Measurements from ENCODE around the gene PAK5.

Gene PAK5

DNA sequence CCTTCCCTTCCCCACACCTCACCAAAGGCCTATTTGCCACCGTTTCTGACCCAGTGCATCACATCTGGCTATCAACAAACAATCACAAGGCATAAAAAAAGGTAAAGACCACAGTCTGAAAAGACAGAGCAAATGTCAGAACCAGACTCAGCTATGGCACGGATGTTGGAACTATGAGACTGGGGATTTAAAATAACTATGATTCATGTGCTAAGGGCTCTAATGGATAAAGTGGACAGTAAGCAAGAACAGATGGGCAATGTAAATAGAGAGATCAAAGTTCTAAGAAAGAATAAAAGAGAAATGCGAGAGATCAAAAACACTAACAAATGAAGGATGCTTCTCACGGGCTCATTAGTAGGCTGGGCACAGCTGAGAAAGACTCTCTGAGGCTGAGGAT, 225.0 kb downstream of the PAK5 start:
- DNase-seq = no peak

DNA sequence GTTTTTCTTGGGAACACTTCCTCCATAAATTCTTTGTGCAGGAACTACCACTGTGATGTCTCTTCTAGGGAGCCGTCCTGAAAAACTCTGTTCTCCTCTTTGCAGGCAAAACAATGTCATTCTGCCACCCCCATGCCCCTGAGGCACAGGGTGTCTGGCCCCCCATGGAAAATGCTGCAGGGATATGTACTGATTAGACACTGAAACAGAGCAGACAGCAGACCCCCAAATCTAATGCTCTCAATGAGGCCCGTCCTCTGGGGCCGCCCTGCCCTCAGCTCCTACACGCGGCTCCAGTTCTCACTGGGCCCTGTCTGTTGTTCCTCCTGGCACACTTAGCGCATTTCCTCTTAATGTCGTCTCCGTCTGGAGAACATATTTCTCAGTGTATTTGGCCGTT, 227.0 kb downstream of the PAK5 start:
- DNase-seq = no peak

DNA sequence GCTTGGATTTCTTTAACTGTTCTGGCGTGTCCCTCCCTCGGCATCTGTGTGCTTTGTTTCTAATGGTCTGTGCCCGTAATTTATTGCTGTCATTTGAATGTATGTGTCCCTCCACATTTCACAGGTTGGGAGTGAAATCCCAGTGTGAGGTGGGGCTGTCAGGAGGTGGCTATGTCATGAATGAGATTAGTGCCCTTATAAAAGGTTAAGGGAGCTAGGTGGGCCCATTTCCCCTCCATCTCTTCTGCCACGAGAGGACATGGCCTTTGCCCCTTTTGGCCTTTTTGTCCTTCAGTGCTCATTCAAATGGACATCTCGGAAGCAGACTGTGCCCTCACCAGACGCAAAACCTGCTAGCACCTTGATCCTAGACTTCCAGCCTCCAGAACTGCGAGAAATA, 228.2 kb downstream of the PAK5 start:
- DNase-seq = no peak

DNA sequence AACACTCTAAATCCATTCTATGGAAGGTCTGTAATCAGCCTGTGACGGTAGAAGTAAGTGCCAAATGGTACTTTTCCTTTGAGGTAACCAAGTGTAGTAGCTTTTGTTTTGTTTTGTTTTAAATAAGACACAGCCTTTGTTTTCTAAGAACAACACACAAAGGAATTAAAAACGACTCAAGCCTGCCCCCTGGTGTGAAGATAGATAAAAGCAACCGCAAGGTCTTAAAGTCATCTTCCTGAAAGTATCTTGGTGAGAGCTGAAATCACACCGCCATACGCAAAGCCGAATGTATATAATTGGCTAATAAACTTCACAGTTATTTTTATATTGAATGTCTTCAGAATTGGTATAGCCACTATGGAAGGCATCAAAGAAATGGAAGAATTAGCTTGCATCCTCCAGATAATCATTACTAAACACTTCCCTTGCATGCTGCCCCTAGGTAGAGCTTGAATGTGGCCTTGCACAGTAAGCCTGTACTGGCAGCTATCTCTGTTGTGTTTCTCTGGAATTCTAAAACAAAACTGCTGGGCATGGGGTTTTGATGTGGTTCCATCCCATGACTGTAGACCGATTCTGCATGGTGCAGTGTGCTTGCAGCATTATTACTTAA, 228.9 kb downstream of the PAK5 start:
- DNase-seq = peak; percentile 8

DNA sequence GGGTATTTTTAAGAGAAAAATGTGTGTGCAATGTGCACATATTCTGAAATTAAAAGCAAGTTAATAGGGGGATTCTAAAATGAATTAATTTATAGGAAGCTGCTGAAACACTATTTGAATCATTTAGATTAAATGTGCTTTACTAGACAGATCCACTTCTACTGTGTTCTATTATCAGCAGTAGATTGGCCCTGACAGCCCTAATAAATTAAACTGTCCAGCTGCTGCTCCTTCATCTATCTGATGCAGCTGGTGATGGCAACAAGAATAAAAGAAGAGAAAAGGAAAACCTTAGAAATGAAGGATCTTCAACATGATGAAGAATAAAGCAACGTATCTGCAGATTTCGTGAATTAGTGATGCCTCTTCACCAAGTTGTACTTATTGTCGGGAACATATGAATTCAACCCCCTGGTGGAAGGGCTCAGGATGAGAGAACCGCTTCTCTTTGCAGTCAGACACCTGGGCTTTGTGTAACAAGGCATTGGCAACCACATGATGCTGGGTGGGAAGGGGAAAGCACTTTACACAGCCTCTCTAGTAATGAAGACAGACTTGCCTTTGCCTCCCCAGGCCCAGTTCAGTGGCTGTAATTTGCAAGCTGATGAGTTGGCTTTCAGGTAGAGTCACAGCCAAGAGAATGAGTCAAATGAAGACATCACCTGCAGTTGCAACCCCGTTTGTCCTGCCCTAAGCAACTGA, 230.1 kb downstream of the PAK5 start:
- no peak for DNase-seq

DNA sequence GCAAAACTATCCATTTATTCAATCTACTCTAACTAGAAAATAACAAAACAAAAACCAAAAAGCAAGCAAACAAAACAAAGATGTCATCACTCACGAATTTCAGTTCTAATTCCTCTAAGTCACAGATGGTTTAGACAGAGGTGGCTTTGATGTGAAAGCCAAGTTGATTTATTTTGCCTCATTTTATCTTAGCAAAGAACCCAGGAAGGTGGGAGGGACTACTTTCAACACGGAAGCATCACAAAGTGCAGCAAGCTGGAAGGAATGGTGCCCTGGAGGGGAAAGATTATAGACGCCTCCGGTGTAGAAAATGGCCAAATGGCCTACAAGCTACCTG, 236.1 kb downstream of the PAK5 start:
- no peak for DNase-seq

DNA sequence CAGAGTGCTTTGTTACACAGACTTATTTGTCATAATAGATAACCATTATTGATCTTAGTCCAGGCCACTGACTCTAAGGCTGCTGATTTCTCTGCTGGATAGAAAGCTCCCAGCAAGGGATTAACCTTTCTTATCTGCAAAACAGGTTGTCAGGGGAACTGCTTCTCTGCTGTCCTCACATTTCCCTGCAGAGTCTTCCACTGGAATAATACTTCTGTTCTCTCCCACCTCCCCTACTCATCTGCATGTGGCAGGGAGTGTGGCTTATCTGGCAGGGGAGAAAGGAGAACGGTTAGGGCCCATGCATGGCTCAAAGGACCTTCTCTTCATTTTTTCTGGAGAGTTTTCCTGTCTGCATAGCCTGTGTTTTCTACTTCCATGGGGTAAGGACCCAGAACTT, 238.3 kb downstream of the PAK5 start:
- DNase-seq = no peak

DNA sequence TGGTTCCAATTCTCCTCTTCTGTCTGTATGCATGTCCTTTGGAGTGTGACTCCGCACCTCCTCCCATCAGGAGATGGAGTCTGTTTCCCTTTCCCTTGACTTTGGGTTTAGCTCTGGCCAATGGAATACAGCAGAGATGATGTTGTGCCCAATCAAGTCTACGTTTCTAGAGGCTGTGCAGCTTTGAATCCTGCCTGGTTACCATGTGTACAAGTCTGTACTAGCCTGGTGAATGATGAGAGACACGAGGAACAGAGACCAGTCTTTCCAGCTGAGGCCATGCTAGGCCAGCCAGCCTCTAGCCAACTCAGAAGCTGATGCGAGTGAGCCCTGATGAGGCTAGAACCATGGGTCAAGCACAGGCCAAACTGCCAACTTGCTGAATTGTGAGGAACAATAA, 241.3 kb downstream of the PAK5 start:
- DNase-seq = no peak

DNA sequence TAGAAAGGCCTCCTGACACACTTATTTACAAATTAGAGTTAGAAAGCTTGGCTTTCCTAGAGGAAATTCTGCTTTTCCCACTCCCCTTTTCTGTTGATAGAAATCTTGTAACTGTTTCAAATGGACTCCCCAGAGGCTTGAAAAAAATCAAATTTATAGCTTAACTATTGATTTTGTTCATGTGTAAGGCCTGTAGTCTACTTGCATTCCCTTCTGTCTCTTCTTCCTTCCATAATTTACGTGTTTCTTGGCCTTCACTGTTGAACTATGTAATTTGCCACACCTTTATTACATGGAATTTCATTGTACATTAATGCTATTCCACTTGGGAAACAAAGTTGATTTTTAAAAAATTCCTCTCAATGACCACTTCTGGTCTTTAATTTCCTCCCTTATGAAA, 243.1 kb downstream of the PAK5 start:
- DNase-seq = no peak

DNA sequence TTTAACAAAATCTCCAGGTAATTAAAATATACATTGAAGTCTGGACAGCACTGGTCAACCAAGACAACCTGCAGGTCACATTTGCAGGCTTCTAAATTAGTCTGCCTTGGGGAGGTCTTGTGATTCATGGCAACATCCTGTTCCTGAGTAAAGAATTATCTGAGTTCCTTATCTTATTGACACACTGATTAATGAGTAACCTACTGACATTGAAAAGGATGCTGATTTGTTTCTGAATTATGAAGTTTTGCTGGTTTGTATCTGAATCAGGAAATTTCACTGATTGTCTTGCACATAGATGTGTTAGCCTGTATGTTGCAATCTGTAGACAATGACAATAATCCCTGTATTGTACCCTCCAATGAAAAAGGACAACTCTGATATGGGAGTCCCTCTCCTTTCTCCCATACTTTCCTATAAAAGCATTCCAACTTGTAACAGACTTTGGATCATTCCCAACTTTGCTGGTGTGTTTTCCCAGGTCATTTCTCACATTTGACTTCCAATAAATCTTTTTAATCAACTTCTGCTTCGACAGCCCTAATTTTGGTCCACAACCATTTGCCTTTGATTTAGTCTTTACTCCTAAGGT, 244.5 kb downstream of the PAK5 start:
- DNase-seq = no peak

DNA sequence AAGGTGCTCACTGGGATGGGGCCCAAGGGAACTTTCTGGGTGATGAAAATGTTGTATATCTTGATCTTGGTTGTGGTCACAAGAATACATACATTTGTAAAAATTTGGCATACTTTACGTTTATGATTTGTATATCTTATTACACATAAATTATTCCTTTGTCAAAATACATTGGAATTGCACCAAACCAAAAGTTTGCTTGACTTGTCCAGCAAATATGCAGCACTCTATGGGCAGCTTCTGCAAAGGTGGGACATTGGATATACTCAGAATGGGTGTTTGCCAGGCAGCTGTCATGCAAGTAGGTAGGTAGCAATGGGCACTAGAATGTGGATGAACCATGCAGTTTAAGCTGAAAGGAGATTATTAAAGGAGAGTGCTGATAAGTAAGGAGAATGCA, 246.5 kb downstream of the PAK5 start:
- no peak for DNase-seq

DNA sequence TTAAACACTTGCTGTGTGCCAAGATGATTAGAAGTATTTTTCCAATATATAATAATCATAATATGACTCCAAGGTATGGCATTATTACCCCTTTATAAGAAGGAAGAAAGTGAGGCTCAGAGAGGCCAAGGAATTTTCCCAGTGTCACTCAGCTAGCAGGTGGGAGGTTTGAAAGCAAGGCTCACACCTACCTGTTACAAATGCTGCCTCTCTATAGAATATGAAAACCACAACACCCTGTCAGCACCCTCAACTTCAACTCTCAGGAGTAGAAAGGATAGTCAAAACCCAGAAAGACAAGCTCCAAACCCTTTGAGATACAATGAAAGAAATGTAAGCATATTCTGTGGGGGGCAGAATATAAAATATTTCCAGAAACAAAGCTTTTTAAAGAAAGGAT, 247.8 kb downstream of the PAK5 start:
- no peak for DNase-seq

DNA sequence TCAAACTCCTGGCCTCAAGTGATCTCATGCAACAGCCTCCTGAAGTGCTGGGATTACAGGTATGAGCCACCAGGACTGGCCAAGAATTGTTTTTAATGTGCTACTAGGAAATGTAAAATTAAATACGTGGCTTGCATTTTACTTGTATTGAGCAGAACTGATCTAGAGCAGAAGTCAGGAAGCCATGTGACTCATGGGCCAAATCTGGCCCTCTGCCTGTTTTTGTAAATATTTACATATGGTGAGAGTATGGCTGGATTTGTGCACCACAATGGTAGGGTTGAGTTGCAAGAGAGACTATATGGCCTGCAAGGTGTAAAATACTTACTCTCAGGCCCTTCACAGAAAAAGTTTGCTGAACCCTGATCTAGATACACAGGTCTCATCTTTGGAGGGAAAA, 248.7 kb downstream of the PAK5 start:
- DNase-seq = no peak

DNA sequence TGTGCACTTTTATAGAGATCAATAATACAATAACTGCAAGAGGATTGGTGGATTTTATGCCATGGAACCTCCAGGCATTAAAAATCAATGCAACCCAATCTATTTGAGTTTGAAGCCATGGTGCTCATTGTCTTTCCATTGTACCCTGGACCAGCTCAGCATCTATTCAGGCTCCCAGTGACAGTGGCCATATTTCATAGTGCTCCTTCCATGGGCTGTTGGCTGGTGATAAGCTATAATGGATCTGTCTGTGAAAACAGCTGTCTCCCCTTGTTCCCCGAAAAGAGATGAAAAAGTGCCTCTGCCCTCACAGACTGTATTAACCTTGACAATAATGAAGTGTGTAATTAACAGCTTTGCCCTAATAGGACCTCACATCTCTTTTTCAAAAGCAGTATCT, 250.2 kb downstream of the PAK5 start:
- no peak for DNase-seq

DNA sequence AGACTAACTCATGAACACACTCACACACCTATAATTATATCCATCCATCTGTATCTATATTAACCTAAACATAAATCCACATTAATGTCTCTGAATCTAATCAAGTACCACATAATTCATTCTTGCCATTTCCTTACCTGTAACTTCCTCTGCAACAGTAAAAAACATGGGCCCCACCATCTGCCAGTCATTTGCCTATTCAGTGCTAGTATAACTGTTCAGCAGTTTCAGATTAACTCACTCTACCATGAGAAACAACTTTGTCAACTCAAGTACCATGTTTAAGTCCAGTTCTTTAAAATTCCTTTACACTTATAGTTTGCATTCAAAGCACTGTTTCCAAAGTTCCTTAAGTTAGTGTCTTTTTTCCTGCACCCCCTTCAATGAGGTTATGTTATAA, 255.7 kb downstream of the PAK5 start:
- DNase-seq = no peak

DNA sequence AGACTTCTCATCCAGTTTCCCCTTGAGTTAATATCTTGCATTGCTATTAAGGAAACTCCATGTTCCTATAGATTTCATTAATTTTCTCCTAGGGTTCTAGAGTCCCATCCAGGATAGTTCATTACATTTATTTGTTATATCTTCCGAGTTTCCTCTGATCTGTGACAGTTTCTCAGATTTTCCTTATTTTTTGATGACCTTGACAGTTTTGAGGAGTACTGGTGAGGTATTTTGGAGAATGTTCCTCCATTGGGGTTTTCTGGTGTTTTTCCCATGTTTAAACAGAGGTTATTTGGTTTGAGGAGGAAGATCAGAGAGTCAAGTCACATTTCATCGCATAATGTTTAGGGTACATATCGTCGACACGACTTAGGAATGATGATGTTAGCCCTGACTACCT, 256.7 kb downstream of the PAK5 start:
- DNase-seq = no peak

DNA sequence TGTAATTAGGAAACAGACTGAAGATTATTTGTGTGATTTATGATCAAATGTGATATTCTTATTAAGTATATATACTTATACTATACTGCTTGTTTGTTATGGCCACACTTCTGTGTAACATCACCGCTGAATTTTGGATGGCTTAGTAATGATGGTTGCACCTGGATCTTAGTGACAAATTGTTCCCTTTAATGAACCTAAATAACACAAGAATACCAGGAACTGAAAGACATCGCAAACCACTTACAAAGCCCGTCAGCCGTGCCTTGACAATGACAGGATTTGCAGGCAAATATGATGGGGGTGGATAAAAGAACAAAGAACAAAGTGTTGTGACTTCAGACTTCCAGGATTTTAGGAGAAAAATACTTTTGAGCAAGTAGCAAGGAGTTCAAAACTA, 257.4 kb downstream of the PAK5 start:
- DNase-seq = no peak

DNA sequence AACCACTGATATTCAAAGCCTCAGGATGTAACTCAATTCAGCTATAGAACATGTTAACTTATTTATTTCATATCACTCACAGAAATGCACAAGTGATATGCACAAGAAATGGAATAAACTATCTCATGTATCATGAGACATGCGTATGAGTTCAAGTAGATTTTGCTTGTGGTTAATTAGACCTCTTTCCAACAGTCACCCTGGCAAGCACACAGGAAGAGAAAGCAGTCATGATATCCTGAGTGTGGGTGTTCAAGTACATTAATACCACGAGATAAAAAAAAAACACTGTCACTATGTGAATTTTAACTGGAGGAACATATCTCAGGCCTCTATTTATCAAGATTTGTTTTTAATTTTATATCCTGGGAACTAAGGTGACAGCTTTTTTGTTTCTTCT, 260.3 kb downstream of the PAK5 start:
- no peak for DNase-seq

DNA sequence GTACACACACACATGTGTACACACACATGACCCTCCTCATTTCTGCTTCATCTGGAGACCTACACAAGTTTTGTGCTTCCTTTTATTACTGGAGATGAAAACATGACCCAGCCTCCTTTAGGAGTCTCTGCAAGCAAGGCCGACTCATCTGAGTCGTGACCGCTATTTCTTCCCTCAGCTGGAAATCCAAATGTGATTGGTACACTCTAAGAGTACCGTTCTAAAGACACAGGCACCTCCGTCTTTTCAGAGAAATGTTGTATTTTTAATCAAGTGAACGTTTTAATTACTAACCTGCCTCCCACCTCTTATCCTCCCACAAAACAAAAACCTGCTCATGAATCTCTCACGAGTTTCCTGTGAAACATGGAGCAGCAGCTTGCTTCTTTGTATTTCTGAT, 261.5 kb downstream of the PAK5 start:
- DNase-seq = no peak

DNA sequence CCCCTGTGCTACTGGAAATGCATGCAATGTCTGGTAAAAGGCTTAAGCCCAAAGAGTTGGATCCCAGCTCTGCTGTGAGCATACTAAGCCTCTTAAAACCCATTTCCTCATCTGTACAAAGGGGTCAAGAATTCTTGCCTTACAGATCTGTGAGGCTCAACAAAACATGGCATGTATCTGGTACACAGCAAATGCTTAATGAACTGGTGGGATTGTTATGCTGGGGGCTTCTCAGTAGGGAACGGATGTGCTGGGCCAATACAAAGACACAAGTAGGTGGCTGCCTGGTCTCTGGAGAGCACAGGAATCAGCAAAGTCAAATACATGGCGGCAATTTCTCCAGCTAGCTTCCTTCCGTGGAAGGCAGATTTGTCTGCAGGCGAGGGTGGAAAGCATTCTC, 262.2 kb downstream of the PAK5 start:
- no peak for DNase-seq

DNA sequence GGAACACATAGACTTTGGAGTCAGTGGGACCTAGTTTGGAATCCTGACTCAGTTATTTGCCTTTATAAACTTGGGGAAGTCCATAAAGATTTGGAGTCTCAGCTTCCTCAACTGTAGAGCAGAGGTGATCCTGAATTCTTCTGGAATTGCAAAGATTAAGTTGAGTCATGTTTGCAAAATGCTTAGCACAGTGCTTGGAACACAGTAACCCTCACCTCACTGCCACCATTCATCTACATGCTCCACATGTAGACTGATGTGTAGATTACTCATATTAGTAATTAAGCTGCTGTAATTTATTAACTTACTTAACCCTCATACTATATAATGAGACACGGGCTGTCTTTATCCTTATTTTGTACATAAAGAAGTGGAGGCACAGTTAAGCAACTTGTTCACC, 263.0 kb downstream of the PAK5 start:
- no peak for DNase-seq

DNA sequence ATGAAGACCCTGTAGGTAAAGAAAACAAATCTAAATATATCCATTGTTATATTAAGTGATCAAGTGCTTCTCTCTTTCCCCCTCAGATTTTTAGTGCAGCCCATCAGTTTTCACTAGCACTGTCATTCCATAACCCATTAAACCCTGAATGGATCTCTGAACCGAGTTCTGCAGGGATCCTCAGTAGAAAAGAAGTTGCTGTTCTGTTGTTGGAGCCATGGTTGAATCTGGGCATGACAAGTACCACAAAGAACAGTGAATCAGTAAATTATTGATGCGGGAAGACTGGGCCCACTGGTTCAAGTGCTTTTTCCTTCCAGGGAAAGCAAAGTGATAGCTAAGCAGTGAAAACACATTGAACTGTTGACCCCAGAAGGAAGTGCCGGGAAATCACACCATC, 264.1 kb downstream of the PAK5 start:
- DNase-seq = no peak

DNA sequence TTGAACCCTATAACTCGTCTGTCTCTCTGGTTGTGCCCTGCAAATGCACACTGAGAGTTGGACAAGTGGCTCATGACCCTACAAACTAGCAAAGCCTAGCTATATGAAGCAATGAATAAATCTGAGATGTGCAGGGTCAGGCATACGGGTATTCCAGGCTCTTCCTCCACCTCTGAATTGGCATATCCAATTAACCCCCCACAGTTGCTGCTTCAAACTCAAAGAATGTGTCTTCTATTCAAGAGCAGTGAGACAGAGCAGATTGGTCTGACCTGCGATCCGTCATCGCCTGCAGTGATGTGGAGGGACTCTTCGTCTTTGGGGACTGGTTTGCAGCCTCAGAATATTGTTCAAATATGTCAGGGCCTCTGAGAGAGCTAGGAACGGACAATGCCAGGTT, 264.7 kb downstream of the PAK5 start:
- DNase-seq = no peak

DNA sequence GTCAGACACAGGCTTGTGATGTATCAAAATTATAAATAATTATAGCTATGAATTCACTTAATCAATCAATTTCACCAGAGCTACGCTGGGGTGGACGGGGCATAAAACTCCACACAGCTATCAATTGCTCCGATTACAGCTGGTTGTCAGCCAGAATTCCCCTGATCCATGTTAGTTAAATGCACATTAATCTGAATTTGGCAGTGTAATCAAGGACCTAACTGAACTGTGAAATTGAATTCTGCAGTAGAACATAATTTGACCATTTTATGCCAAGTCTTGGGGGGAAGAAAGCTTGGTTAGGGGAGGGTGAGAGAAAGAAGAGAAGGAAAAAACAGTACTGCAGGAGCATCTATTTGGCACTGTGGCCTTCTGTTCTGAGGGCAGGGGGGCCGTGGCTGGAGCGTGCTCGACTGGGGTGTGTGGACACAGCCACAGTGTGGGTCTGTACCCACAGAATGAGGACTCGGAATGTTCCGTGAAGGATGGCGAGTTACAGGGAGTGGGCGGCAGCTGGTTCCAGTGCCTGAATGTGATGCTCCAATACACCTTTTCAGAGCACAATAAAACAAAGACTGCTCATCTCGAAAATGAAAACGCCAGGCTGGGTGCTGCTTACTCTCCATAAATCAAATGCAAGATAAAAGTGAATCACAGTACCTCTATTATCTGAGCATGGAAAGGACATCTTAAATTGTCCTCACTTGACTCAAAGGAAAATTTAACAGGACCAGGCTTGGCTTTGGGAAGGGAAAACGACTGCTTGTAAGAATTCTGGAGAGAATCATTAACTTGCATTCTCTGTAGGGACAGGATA, 265.3 kb downstream of the PAK5 start:
- DNase-seq = no peak

All from NCI-H510A (cell line).